Esophagus muscularis mucosa (tissue), 3 donors: ENCODE results near the gene PCDHA4.
"Not testable (repeated sequence)": the region's sequence is repeated elsewhere in the genome, so short reads cannot be mapped to it uniquely, and the experiment has no call there.

Experiments used
- POLR2A ChIP-seq: fragments of 450-650 bp; IDR thresholded peaks from one replicate; pipeline ENCODE4 v1.6.1; 2017; ENCODE audit warnings: antibody characterized with exemption, moderate library complexity, mild to moderate bottlenecking, low read depth
- TF ChIP-seq, protein P1 (sequence below), 3 experiments: fragments of 200-600 bp in 2 of 3; fragments of 450-650 bp in 1 of 3; sonication (generic) in 2 of 3; IDR thresholded peaks; one replicate each; pipeline ENCODE4 v1.5.1; 2017 to 2019; ENCODE audit warnings: antibody characterized with exemption in 3 of 3, mild to moderate bottlenecking in 2 of 3, moderate library complexity in 1 of 3

DNA sequence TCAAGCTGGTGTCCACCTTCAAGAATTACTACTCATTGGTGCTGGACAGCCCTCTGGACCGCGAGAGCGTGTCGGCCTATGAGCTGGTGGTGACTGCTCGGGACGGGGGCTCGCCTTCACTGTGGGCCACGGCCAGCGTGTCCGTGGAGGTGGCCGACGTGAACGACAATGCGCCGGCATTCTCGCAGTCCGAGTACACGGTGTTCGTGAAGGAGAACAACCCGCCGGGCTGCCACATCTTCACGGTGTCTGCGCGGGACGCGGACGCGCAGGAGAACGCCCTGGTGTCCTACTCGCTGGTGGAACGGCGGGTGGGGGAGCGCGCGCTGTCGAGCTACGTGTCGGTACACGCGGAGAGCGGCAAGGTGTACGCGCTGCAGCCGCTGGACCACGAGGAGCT is 4.5 kb upstream of the PCDHA4 start:
- TF ChIP-seq, protein P1, sequence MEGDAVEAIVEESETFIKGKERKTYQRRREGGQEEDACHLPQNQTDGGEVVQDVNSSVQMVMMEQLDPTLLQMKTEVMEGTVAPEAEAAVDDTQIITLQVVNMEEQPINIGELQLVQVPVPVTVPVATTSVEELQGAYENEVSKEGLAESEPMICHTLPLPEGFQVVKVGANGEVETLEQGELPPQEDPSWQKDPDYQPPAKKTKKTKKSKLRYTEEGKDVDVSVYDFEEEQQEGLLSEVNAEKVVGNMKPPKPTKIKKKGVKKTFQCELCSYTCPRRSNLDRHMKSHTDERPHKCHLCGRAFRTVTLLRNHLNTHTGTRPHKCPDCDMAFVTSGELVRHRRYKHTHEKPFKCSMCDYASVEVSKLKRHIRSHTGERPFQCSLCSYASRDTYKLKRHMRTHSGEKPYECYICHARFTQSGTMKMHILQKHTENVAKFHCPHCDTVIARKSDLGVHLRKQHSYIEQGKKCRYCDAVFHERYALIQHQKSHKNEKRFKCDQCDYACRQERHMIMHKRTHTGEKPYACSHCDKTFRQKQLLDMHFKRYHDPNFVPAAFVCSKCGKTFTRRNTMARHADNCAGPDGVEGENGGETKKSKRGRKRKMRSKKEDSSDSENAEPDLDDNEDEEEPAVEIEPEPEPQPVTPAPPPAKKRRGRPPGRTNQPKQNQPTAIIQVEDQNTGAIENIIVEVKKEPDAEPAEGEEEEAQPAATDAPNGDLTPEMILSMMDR (IDR thresholded peaks at IDR 0.05) = not testable (repeated sequence)
- not testable (repeated sequence) for TF ChIP-seq POLR2A
